Raji (cell line): ENCODE measurements around the gene HMG20A.

Source experiments
- POLR2A ChIP-seq: IDR thresholded peaks from 2 replicates; pipeline ENCODE4 v1.6.1; 2011; ENCODE audit warnings: low read depth, low read length, control low read depth; ENCODE audit not compliant: insufficient read depth

HMG20A gene

GRCh38 chr15:77526595-77527163, 106.0 kb downstream of the HMG20A start:
- no peak for TF ChIP-seq POLR2A

- TF ChIP-seq POLR2A = no peak
Measured at GRCh38 chr15:77527164-77527778, 106.6 kb downstream of the HMG20A start.

GRCh38 chr15:77527831-77528231, 107.1 kb downstream of the HMG20A start:
- TF ChIP-seq POLR2A = no peak

GRCh38 chr15:77528290-77528967, 107.7 kb downstream of the HMG20A start:
- TF ChIP-seq POLR2A = no peak

- no peak for TF ChIP-seq POLR2A
Measured at GRCh38 chr15:77528968-77529319, 108.3 kb downstream of the HMG20A start.

GRCh38 chr15:77529394-77530159, 108.9 kb downstream of the HMG20A start:
- no peak for TF ChIP-seq POLR2A

GRCh38 chr15:77530576-77530975, 109.9 kb downstream of the HMG20A start:
- no peak for TF ChIP-seq POLR2A

- no peak for TF ChIP-seq POLR2A
Measured at GRCh38 chr15:77531191-77532000, 110.7 kb downstream of the HMG20A start.

GRCh38 chr15:77532067-77532710, 111.5 kb downstream of the HMG20A start:
- no peak for TF ChIP-seq POLR2A

GRCh38 chr15:77532846-77533245, 112.2 kb downstream of the HMG20A start:
- no peak for TF ChIP-seq POLR2A

- no peak for TF ChIP-seq POLR2A
Measured at GRCh38 chr15:77533578-77534430, 113.1 kb downstream of the HMG20A start.
